Head of caudate nucleus (tissue), 42 donors: ENCODE results near the gene GLIS1.

Experiments
- DNase-seq, 42 donors: peaks; one replicate each; pipeline versions ENCODE4 v3.0.0 to v3.0.0-alpha.2; 2020 to 2021; ENCODE audit warnings: mixed read lengths in 7 of 42
- intact Hi-C: fragments of 100-400 bp; cut with DNase I; formaldehyde crosslinking; loops from one replicate; pipeline ENCODE4 v1.15.0; 2022

Gene GLIS1

GRCh38 chr1:53738205-53739108, 507 bp downstream of the GLIS1 start:
- intact Hi-C loops = no loop called here
- DNase-seq = peak in 36 of 42 donors; percentile 8 to 65 (median 35)

GRCh38 chr1:53737648-53738204, 1.2 kb downstream of the GLIS1 start:
- intact Hi-C loops = no loop called here
- DNase-seq = peak in 6 of 42 donors; percentile 6 to 33 (median 14)

- no peak for DNase-seq
These were observed 2.7 kb downstream of the GLIS1 start for GRCh38 chr1:53736290-53736689.

GRCh38 chr1:53735681-53736080, 3.3 kb downstream of the GLIS1 start:
- intact Hi-C loops = no loop called here
- DNase-seq = no peak

More at GRCh38 chr1:53736290-53736689, 2.7 kb downstream of the GLIS1 start:
- intact Hi-C loops = no loop called here

- intact Hi-C loops = no loop called here
These were observed 3.7 kb downstream of the GLIS1 start for GRCh38 chr1:53735261-53735660.

GRCh38 chr1:53734650-53735211, 4.2 kb downstream of the GLIS1 start:
- intact Hi-C loops = no loop called here
- DNase-seq = no peak

More at GRCh38 chr1:53735261-53735660, 3.7 kb downstream of the GLIS1 start:
- DNase-seq = no peak

GRCh38 chr1:53733975-53734649, 4.9 kb downstream of the GLIS1 start:
- intact Hi-C loops = no loop called here
- no peak for DNase-seq

- no peak for DNase-seq
- intact Hi-C loops = no loop called here
These were observed 5.5 kb downstream of the GLIS1 start for GRCh38 chr1:53733447-53733931.

- DNase-seq = no peak
- intact Hi-C loops = no loop called here
These were observed 6.0 kb downstream of the GLIS1 start for GRCh38 chr1:53732912-53733317.

- no peak for DNase-seq
- intact Hi-C loops = no loop called here
These were observed 6.6 kb downstream of the GLIS1 start for GRCh38 chr1:53732409-53732808.

- intact Hi-C loops = no loop called here
- DNase-seq = no peak
These were observed 7.1 kb downstream of the GLIS1 start for GRCh38 chr1:53731779-53732305.

GRCh38 chr1:53731043-53731600, 7.8 kb downstream of the GLIS1 start:
- no peak for DNase-seq
- intact Hi-C loops = no loop called here

GRCh38 chr1:53730224-53730865, 8.6 kb downstream of the GLIS1 start:
- intact Hi-C loops = no loop called here

GRCh38 chr1:53729456-53730223, 9.3 kb downstream of the GLIS1 start:
- intact Hi-C loops = no loop called here
- DNase-seq = no peak

More at GRCh38 chr1:53730224-53730865, 8.6 kb downstream of the GLIS1 start:
- no peak for DNase-seq

- DNase-seq = no peak
- intact Hi-C loops = no loop called here
These were observed 10.1 kb downstream of the GLIS1 start for GRCh38 chr1:53728702-53729455.

- DNase-seq = no peak
- intact Hi-C loops = no loop called here
These were observed 10.8 kb downstream of the GLIS1 start for GRCh38 chr1:53728196-53728595.
